Right lobe of liver (tissue), 4 donors: Measurements from ENCODE around the gene CAP1.

Experiments used
- POLR2A ChIP-seq: fragments of 450-650 bp; IDR thresholded peaks from one replicate; pipeline ENCODE4 v1.6.1; 2017; ENCODE audit warnings: antibody characterized with exemption, mild to moderate bottlenecking
- TF ChIP-seq, protein P1 (sequence below), 4 donors: fragments of 200-600 bp in 3 of 4; fragments of 450-650 bp in 1 of 4; IDR thresholded peaks; one replicate each; pipeline versions ENCODE4 v1.5.1 to v1.8.0; 2016 to 2022; ENCODE audit warnings: antibody characterized with exemption in 4 of 4, mild to moderate bottlenecking in 2 of 4
- donor health status: DM: no; HTN: no; CAD: no.
- donor health status: DM: no; HTN: no; CAD: no.
- donor health status: DM: no; HTN: yes; CAD: no.

DNA sequence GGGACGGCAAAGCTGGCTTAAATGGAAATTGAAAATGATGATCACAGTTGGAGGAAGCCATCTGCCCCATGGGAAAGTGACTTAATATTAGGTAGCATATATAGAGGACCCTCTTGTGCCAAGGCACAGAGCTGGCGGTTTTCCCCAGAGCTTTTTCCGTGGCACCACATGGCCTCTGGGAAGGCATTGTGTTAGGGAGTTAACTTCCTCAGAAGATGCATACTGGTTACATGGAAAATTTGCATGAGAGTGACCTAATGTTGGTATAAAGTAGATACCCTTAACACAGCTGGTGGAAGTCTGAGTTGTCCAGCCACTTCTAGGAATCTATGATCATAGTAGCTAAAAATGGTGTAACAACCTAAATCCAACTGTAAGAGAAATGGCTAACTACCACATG lies 27.3 kb downstream of the CAP1 start:
- no peak for TF ChIP-seq POLR2A
- TF ChIP-seq, protein P1, sequence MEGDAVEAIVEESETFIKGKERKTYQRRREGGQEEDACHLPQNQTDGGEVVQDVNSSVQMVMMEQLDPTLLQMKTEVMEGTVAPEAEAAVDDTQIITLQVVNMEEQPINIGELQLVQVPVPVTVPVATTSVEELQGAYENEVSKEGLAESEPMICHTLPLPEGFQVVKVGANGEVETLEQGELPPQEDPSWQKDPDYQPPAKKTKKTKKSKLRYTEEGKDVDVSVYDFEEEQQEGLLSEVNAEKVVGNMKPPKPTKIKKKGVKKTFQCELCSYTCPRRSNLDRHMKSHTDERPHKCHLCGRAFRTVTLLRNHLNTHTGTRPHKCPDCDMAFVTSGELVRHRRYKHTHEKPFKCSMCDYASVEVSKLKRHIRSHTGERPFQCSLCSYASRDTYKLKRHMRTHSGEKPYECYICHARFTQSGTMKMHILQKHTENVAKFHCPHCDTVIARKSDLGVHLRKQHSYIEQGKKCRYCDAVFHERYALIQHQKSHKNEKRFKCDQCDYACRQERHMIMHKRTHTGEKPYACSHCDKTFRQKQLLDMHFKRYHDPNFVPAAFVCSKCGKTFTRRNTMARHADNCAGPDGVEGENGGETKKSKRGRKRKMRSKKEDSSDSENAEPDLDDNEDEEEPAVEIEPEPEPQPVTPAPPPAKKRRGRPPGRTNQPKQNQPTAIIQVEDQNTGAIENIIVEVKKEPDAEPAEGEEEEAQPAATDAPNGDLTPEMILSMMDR (IDR thresholded peaks at IDR 0.05), result no peak
